PC-3 (cell line): ENCODE measurements around the gene RBFOX2.

Experiments
- CTCF ChIP-seq: fragments of 300-600 bp; sonication (generic); conservative IDR thresholded peaks from 2 replicates; pipeline ENCODE4 v1.5.1; 2017; ENCODE audit warnings: antibody characterized with exemption, low read depth, mild to moderate bottlenecking, low read length
- EZH2 ChIP-seq: fragments of 300-600 bp; sonication (generic); IDR thresholded peaks from one replicate; pipeline ENCODE4 v1.6.1; 2017; ENCODE audit warnings: antibody characterized with exemption, mild to moderate bottlenecking, low read length; ENCODE audit not compliant: unreplicated experiment
- EZH2phosphoT487 ChIP-seq: fragments of 300-600 bp; sonication (generic); IDR thresholded peaks from 2 replicates; pipeline ENCODE4 v1.6.1; 2018; ENCODE audit warnings: mild to moderate bottlenecking, antibody characterized with exemption, low read length, borderline replicate concordance

GRCh38 chr22:35985371-35985770, 43.3 kb downstream of the RBFOX2 start:
- no peak for TF ChIP-seq EZH2
- TF ChIP-seq CTCF = no peak
- TF ChIP-seq EZH2phosphoT487 = no peak
